Erythroblast (primary cell): ENCODE measurements around the gene CAMP.

Source experiments
- DNase-seq, 2 experiments: peaks; one replicate each; lab custom pipeline; 2025; lab: John Stamatoyannopoulos, UW
- GATA1 ChIP-seq: IDR thresholded peaks from 2 replicates; pipeline ENCODE4 v1.6.1; 2011; ENCODE audit warnings: low read depth, mild to moderate bottlenecking, control low read depth, low read length, moderate library complexity
- POLR2A ChIP-seq: IDR thresholded peaks from 2 replicates; pipeline ENCODE4 v1.6.1; 2011; ENCODE audit warnings: mild to moderate bottlenecking, low read length

CAMP gene, protein sequence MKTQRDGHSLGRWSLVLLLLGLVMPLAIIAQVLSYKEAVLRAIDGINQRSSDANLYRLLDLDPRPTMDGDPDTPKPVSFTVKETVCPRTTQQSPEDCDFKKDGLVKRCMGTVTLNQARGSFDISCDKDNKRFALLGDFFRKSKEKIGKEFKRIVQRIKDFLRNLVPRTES

GRCh38 chr3:48222616-48223513, at the start of gene CAMP:
CAMP (plus strand) TSS chr3:48223495; CDS start chr3:48223512, 17 bp downstream.
- peak in 1 of 2 experiments; percentile 24 for DNase-seq
- TF ChIP-seq POLR2A (no peak), GATA1 (no peak)

DNA sequence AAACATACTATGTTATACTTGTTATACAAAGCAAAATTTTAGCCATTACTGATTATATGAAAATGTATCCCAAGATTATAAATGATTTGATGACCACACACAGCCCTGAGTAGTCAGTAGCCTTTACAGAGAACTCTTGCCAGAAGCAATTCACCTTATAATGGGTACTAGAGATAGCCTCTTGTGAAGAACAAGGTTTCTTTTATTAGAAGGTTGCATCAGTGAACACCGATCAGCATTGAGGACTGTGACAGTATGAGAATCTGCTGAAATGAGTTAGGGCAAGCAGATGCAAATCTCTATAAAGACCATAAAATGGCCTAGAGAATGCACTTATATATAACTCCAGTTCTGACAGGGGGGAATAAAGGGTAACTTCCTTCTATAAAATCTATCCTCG, 45.2 kb upstream of the CAMP start:
- TF ChIP-seq POLR2A (no peak), GATA1 (no peak)
- no peak for DNase-seq

- no peak for TF ChIP-seq GATA1
- TF ChIP-seq POLR2A: no peak
- DNase-seq: no peak
Measured at GRCh38 chr3:48180021-48180420, 43.3 kb upstream of the CAMP start.

GRCh38 chr3:48180531-48181253, 42.6 kb upstream of the CAMP start:
- no peak for TF ChIP-seq POLR2A
- TF ChIP-seq GATA1: no peak

GRCh38 chr3:48184299-48184698, 39.0 kb upstream of the CAMP start:
- TF ChIP-seq POLR2A (no peak), GATA1 (no peak)
- DNase-seq: no peak

More at GRCh38 chr3:48180531-48181253, 42.6 kb upstream of the CAMP start:
- no peak for DNase-seq

- DNase-seq: no peak
- TF ChIP-seq POLR2A (no peak), GATA1 (no peak)
Measured at GRCh38 chr3:48185129-48185528, 38.2 kb upstream of the CAMP start.

DNA sequence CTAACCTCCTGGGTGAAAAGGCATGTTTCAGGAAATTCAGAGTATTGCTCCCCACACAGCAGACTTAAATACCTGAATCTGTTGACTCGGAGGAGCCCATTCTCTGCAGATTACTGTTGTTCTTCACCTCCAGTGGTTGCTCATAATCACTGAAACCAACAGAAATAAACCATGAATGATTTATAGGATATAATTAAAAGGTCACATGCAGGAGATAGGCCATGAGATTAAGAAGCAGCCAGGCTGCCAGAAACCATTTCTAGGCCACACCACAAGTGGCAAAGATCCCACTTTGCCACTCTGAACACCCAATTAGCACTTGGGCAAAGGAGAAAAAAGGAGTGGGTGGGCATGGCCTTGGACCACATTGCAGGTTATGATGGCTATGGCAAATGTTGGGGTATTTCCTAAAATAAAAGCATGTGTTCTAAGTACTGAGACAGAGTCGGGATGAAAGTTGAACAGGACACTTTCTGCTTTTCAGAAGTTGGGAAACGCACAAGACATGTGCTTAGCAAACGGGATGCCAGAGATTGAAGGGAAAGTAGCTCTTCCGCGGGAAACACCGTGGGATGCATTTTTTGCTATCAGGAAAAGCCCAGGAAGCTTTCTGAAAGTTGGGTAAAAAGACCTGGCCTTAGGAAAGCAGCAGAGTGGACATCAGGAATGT, 36.5 kb upstream of the CAMP start:
- peak; percentile 24 to 44 for DNase-seq
- TF ChIP-seq POLR2A: no peak
- no peak for TF ChIP-seq GATA1

DNA sequence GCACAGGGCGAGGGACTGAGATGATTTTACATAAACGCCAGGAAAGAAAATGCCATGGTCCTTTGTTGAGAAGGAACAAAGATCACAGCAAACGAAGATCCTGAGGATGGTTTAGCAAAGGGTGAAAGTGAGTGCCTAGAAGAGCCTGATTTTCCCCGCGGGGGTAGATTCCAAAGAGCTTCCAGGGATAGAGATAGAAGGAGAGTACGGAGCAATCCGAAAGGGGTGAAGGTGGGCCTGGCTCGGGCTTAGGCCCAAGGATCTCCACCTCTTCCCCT, 36.1 kb upstream of the CAMP start:
- DNase-seq: no peak
- TF ChIP-seq POLR2A (no peak), GATA1 (no peak)

DNA sequence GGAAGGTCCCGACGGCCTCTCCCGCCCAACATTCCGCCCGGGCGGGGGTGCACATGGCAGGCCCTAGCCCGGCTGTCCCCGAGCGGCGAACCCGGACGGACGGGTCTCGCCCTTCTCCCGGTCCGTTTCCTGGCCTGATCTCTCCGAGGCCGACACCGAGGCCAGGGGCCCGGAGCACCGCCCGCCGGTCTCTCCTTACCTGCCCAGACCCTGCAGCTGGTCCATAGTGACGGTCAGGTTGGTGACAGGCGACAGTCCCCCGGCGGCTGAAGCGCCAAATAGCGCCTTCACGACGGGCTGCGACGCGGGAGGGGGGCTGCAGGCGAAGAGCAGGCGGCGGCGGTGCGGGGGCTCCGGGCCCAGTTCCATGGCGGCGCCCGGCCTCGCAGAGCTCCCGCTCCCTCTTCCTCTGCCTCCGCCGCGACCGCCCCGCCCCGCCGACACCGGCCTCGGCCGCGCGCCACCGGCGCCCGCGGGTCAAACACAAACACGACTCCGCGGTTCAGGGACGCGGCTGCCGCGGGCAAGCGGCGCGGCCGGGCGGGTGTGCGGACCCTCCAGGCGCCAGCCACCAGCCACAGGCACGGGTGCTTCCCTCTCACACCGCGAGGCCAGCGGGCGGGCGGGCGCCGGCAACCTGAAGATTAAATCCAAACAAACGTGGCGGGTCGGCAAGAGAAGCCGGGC, 35.6 kb upstream of the CAMP start:
- TF ChIP-seq POLR2A (no peak), GATA1 (no peak)
- DNase-seq: peak; percentile 56 to 93

DNA sequence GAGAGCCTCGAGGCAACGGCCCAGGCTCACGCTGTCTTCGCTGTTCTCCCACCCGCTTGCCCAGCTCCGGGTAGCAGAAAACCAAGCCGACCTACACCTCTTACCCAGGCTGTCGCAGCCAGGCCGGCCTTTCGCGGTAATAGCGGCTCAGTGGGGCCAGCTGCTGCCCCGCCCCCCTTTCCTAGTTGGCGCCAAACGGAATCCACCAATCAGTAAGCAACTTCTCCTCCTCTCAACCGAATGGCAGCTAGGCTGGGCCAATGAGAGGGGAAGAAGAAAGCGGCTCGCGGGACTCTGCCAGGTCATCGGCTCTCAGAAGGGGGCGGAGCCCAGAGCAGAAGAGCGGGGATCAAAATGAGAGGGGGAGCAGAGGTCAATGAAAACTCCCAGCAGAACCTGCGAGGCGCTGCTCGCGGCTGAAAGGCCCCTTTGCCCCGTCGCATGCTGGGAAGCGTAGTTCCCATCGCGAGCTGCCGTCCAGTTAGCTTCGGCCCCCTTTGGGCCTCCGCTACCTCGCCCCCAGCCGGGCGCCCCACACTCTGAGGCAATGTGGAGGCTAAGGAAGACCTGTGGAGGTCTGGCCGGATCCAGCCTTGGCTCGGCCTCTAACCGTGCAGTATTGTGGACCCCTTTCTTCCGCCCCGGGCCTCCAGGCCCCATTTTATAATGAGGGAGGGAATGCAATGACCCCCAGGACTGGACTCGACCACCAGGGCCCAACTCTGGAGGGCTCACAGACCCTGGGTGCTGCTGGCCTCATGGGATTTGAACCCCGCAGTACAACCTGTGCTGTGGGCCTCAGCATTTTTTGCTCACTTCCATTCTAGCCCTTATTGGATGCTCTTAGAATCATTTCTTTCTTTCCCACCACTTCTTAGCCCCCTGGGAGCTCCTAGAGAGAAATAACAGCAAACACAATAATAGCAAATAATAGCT, 34.8 kb upstream of the CAMP start, which contains the start of gene CDC25A:
CDC25A (minus strand) TSS at position 152 of the 936 bp plus-strand sequence. CDS start 470 bp downstream, outside the sequence.
- peak; percentile 99 for DNase-seq

DNA sequence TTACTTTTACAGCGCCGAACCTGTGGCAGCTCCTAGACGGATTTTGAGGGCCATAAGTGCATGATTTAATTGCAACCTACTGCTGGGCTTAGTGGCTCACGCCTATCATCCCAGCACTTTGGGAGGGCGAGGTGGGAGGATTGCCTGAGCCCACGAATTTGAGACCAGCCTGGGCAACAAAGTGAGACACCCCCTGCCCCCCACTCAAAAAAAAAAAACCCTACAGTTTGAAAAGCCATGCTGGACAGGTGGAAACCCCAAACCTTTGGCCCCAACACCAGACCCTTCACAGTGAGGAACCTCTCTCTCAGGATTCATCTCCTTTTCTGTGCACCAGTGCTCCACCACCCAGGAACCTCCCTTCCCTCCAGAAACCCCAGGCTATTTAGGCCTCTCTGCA, 34.0 kb upstream of the CAMP start:
- no peak for DNase-seq
- no peak for TF ChIP-seq POLR2A
- no peak for TF ChIP-seq GATA1

More for the DNA sequence above, 34.8 kb upstream of the CAMP start, which contains the start of gene CDC25A:
- peak; percentile 90 for TF ChIP-seq POLR2A
- TF ChIP-seq GATA1: no peak

DNA sequence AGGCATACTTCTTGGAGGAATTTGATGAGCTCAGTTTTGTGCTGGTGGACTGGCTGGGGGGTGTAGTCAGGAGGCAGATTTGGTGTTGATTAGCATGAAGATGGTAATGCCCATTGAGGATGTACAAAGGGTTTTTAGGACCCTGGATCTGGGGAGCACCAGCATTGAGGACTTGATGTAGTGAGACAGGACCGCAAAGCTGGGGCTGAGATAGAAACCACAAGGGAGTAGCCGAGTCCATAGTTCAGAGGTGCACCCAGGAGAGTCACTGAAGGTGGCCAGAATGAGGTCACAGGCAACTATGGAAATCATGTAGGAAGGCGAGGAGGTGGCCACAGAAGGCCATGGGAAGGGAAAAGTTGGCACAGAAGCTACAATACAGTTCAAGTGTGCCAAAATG, 32.4 kb upstream of the CAMP start:
- TF ChIP-seq POLR2A: no peak
- no peak for TF ChIP-seq GATA1
- no peak for DNase-seq
